ENCODE measurements around the gene MOB1B.
"Not testable (repeated sequence)": the region's sequence is repeated elsewhere in the genome, so short reads cannot be mapped to it uniquely, and the experiment has no call there.

The MOB1B gene

GRCh38 chr4:70901984-70902576 is at the start of gene MOB1B:
MOB1B (plus strand) TSS chr4:70902369; CDS start chr4:70902537, 168 bp downstream.
- peak; percentile 91 for DNase-seq

GRCh38 chr4:70855464-70855863 is 46.7 kb upstream of the MOB1B start:
- DNase-seq, result peak; percentile 53

GRCh38 chr4:70858454-70858853 is 43.7 kb upstream of the MOB1B start:
- no peak for DNase-seq

- DNase-seq, result no peak
These were observed 43.1 kb upstream of the MOB1B start for GRCh38 chr4:70859066-70859465.

- no peak for DNase-seq
These were observed 38.9 kb upstream of the MOB1B start for GRCh38 chr4:70863099-70863790.

GRCh38 chr4:70868778-70869177 is 33.4 kb upstream of the MOB1B start:
- no peak for DNase-seq

GRCh38 chr4:70873216-70873615 is 29.0 kb upstream of the MOB1B start:
- DNase-seq, result no peak

- no peak for DNase-seq
These were observed 27.7 kb upstream of the MOB1B start for GRCh38 chr4:70874268-70875156.

GRCh38 chr4:70877556-70877955 is 24.6 kb upstream of the MOB1B start:
- peak; percentile 46 for DNase-seq

GRCh38 chr4:70880739-70881138 is 21.4 kb upstream of the MOB1B start:
- no peak for DNase-seq

GRCh38 chr4:70885174-70885573 is 17.0 kb upstream of the MOB1B start:
- no peak for DNase-seq

GRCh38 chr4:70892086-70892769 is 9.9 kb upstream of the MOB1B start:
- peak; percentile 69 for DNase-seq

GRCh38 chr4:70893790-70894189 is 8.4 kb upstream of the MOB1B start:
- DNase-seq, result no peak

- DNase-seq, result no peak
These were observed 6.8 kb upstream of the MOB1B start for GRCh38 chr4:70895405-70895804.

GRCh38 chr4:70895811-70896491 is 6.2 kb upstream of the MOB1B start:
- DNase-seq, result no peak

GRCh38 chr4:70898581-70898980 is 3.6 kb upstream of the MOB1B start:
- DNase-seq, result not testable (repeated sequence)

- DNase-seq, result no peak
These were observed 574 bp upstream of the MOB1B start for GRCh38 chr4:70901607-70901983.

GRCh38 chr4:70902577-70903290 is 565 bp downstream of the MOB1B start:
- no peak for DNase-seq

GRCh38 chr4:70903291-70903603 is 1.1 kb downstream of the MOB1B start:
- DNase-seq, result peak; percentile 96

GRCh38 chr4:70908993-70909556 is 6.9 kb downstream of the MOB1B start:
- no peak for DNase-seq

- DNase-seq, result no peak
These were observed 11.8 kb downstream of the MOB1B start for GRCh38 chr4:70914000-70914399.

GRCh38 chr4:70914631-70915030 is 12.5 kb downstream of the MOB1B start:
- DNase-seq, result no peak
